ENCODE data around the gene FOXC2.

DNA sequence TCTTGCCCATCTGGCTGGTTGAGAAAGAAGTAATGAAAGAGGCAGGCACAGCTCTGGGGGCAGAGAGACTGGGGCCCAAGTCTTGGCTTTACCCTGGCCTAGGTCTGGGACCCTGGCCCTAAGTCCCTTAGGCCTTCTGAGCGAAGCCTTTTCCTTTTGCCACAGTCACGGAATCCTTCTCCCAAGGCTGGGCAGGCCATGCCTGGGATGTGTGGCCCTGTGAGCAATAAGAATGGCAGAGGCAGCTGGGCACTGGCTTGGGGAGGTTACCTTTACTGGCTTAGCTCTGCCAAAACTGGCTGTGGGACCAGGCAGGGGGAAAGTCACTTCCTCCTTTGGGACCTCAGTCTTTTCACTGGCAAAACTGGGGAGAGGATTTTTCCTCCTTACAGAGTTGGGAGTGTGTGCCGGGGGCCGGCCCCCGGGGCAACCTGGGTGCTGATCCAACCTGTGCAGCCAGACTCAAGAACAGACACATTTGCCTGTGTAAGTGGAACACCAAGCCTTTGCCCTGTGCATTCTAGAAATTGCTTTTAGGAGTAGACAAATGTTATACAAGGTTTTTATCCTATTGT is 43.4 kb upstream of the FOXC2 start:
- TF ChIP-seq CTCF (IDR thresholded peaks at IDR 0.05) (no peak), POLR2A (IDR thresholded peaks at IDR 0.05) (no peak), EP300 (IDR thresholded peaks at IDR 0.05) (no peak)

Data from sigmoid colon (tissue), 4 donors.